GM18526 (cell line): ENCODE measurements around the gene GDA.

Experiments
- POLR2A ChIP-seq: IDR thresholded peaks from 3 replicates; pipeline ENCODE4 v1.6.1; 2011; ENCODE audit not compliant: insufficient read length; ENCODE audit errors: extremely low read depth

The GDA gene

GRCh38 chr9:72168075-72168474 is 18.8 kb downstream of the GDA start:
- no peak for TF ChIP-seq POLR2A

- TF ChIP-seq POLR2A = no peak
Observed at GRCh38 chr9:72169178-72169577, 19.9 kb downstream of the GDA start.

GRCh38 chr9:72173080-72173479 is 23.8 kb downstream of the GDA start:
- no peak for TF ChIP-seq POLR2A

GRCh38 chr9:72185561-72185960 is 36.3 kb downstream of the GDA start:
- TF ChIP-seq POLR2A = no peak

GRCh38 chr9:72187121-72187695 is 38.0 kb downstream of the GDA start:
- no peak for TF ChIP-seq POLR2A

- no peak for TF ChIP-seq POLR2A
Observed at GRCh38 chr9:72188232-72188631, 39.0 kb downstream of the GDA start.

GRCh38 chr9:72193478-72193881 is 44.2 kb downstream of the GDA start:
- no peak for TF ChIP-seq POLR2A

- no peak for TF ChIP-seq POLR2A
Observed at GRCh38 chr9:72199238-72199637, 50.0 kb downstream of the GDA start.

GRCh38 chr9:72200452-72200851 is 51.2 kb downstream of the GDA start:
- TF ChIP-seq POLR2A = no peak

- TF ChIP-seq POLR2A = no peak
Observed at GRCh38 chr9:72202009-72202408, 52.8 kb downstream of the GDA start.

GRCh38 chr9:72203205-72203803 is 54.1 kb downstream of the GDA start:
- TF ChIP-seq POLR2A = no peak

- TF ChIP-seq POLR2A = no peak
Observed at GRCh38 chr9:72204062-72204461, 54.8 kb downstream of the GDA start.

GRCh38 chr9:72205513-72205912 is 56.3 kb downstream of the GDA start:
- no peak for TF ChIP-seq POLR2A

- TF ChIP-seq POLR2A = no peak
Observed at GRCh38 chr9:72207278-72207677, 58.0 kb downstream of the GDA start.

- no peak for TF ChIP-seq POLR2A
Observed at GRCh38 chr9:72210522-72210921, 61.3 kb downstream of the GDA start.

GRCh38 chr9:72211047-72211446 is 61.8 kb downstream of the GDA start:
- no peak for TF ChIP-seq POLR2A

GRCh38 chr9:72213906-72214305 is 64.7 kb downstream of the GDA start:
- no peak for TF ChIP-seq POLR2A
